H1 (cell line): ENCODE results near the gene GRIP2. TPM values are rescaled to one million over a fixed set of nuclear protein-coding genes. Genes with fewer than 3 reads are reported as not detected.
"Not testable (repeated sequence)": the region's sequence is repeated elsewhere in the genome, so short reads cannot be mapped to it uniquely, and the experiment has no call there.

Source experiments
- CTCF ChIA-PET: fragments of 300-600 bp; sonication (Branson Sonifier 250); formaldehyde crosslinking; loops from one replicate; lab custom pipeline; 2021; ENCODE audit not compliant: partially characterized antibody; lab: Charles Lee
- POLR2A ChIA-PET: fragments of 300-600 bp; sonication (Branson Sonifier 250); formaldehyde crosslinking; loops from one replicate; lab custom pipeline; 2021; ENCODE audit warnings: inconsistent platforms; ENCODE audit not compliant: partially characterized antibody; lab: Charles Lee
- DNase-seq, 2 experiments: peaks; one replicate each; pipeline versions ENCODE4 v3.0.0 to v3.0.0-alpha.2; 2010 to 2022; ENCODE audit warnings: low spot score in 2 of 2, low read depth in 1 of 2, mixed read lengths in 1 of 2
- FAIRE-seq: peaks from 2 replicates; lab custom pipeline; 2011; peaks lifted over from hg19 to GRCh38; lab: Jason Lieb, UNC
- H2AFZ ChIP-seq: 2 replicates; pipeline ENCODE4 v1.8.1; 2012; ENCODE audit warnings: low read length, inconsistent platforms
- H2AK5ac ChIP-seq: 2 replicates; pipeline ENCODE4 v1.6.1; 2013; ENCODE audit warnings: low read depth, low read length
- H2BK120ac ChIP-seq: replicated peaks from 2 replicates; pipeline ENCODE3; 2013; ENCODE audit warnings: low read depth, low read length, inconsistent platforms
- H2BK12ac ChIP-seq: 2 replicates; pipeline ENCODE4 v1.6.1; 2013; ENCODE audit warnings: low read depth, low read length
- H2BK15ac ChIP-seq: 2 replicates; pipeline ENCODE4 v1.6.1; 2013; ENCODE audit warnings: low read length
- H2BK20ac ChIP-seq: 2 replicates; pipeline ENCODE4 v1.6.1; 2013; ENCODE audit warnings: low read length
- H2BK5ac ChIP-seq: 2 replicates; pipeline ENCODE4 v1.6.1; 2013; ENCODE audit warnings: low read depth, low read length
- H3K14ac ChIP-seq: 2 replicates; pipeline ENCODE4 v1.6.1; 2013; ENCODE audit warnings: inconsistent platforms; ENCODE audit not compliant: insufficient read length
- H3K18ac ChIP-seq: 2 replicates; pipeline ENCODE4 v1.6.1; 2013; ENCODE audit warnings: low read length; ENCODE audit errors: extremely low read depth
- H3K23ac ChIP-seq: 2 replicates; pipeline ENCODE4 v1.6.1; 2013; ENCODE audit warnings: inconsistent platforms; ENCODE audit not compliant: insufficient read length
- H3K23me2 ChIP-seq: 2 replicates; pipeline ENCODE4 v1.6.1; 2013; ENCODE audit warnings: low read depth, low read length
- H3K27ac ChIP-seq: 2 replicates; pipeline ENCODE4 v1.6.1; 2011; ENCODE audit warnings: low read depth, low read length, inconsistent platforms
- H3K27me3 ChIP-seq, 4 experiments: replicated peaks in 1 of 4; 1 replicate in 1 of 4; 2 replicates in 3 of 4; pipeline versions ENCODE4 v1.6.1 to v1.8.1; 2011 to 2013; ENCODE audit warnings: low read length in 3 of 4, mild to moderate bottlenecking in 3 of 4, inconsistent platforms in 2 of 4, mixed read lengths in 2 of 4, moderate library complexity in 1 of 4; ENCODE audit not compliant: control insufficient read depth in 3 of 4, insufficient read depth in 3 of 4; ENCODE audit errors: extremely low read depth in 1 of 4
- H3K36me3 ChIP-seq, 4 experiments: 2 replicates each; pipeline versions ENCODE4 v1.6.1 to v1.8.1; 2011 to 2013; ENCODE audit warnings: mild to moderate bottlenecking in 4 of 4, low read length in 3 of 4, moderate library complexity in 2 of 4, control low read depth in 1 of 4, inconsistent platforms in 1 of 4; ENCODE audit not compliant: insufficient read depth in 4 of 4, control insufficient read depth in 2 of 4
- H3K4ac ChIP-seq: replicated peaks from 2 replicates; pipeline ENCODE3; 2013; ENCODE audit warnings: low read length, low read depth, mixed read lengths, inconsistent platforms; ENCODE audit not compliant: insufficient read length
- H3K4me1 ChIP-seq, 4 experiments: replicated peaks in 1 of 4; 1 replicate in 1 of 4; 2 replicates in 3 of 4; pipeline versions ENCODE4 v1.6.1 to v1.8.1; 2011 to 2013; ENCODE audit warnings: low read length in 3 of 4, inconsistent platforms in 2 of 4, mixed read lengths in 1 of 4; ENCODE audit not compliant: insufficient read depth in 4 of 4, control insufficient read depth in 3 of 4
- H3K4me2 ChIP-seq, 2 experiments: 2 replicates each; pipeline versions ENCODE4 v1.6.1 to v1.8.1; 2011 to 2013; ENCODE audit warnings: low read depth in 2 of 2, low read length in 2 of 2, control low read depth in 1 of 2, inconsistent platforms in 1 of 2, mild to moderate bottlenecking in 1 of 2; ENCODE audit not compliant: insufficient read depth in 1 of 2
- H3K4me3 ChIP-seq, 4 experiments: fragments of 200-600, 300-600 bp in 1 of 4; sonication (generic), shearing (Covaris generic), sonication (Bioruptor Twin) in 1 of 4; 2 replicates each; pipeline versions ENCODE4 v1.5.1 to v1.8.1; 2011 to 2016; ENCODE audit warnings: low read length in 4 of 4, low read depth in 3 of 4, control low read depth in 2 of 4, inconsistent platforms in 2 of 4, mild to moderate bottlenecking in 2 of 4, mixed read lengths in 1 of 4, moderate library complexity in 1 of 4; ENCODE audit not compliant: insufficient read depth in 2 of 4; ENCODE audit errors: extremely low read depth in 1 of 4
- H3K56ac ChIP-seq: replicated peaks from 2 replicates; pipeline ENCODE3; 2013; ENCODE audit warnings: low read depth, mild to moderate bottlenecking, mixed read lengths, low read length, inconsistent platforms; ENCODE audit not compliant: insufficient read length
- H3K79me1 ChIP-seq: 2 replicates; pipeline ENCODE4 v1.6.1; 2013; ENCODE audit warnings: low read depth, low read length, control low read depth
- H3K79me2 ChIP-seq, 2 experiments: 2 replicates each; pipeline versions ENCODE4 v1.6.1 to v1.8.1; 2012 to 2013; ENCODE audit warnings: low read length in 2 of 2, mild to moderate bottlenecking in 2 of 2, inconsistent platforms in 1 of 2; ENCODE audit not compliant: insufficient read depth in 2 of 2, control insufficient read depth in 1 of 2
- H3K9ac ChIP-seq, 4 experiments: replicated peaks in 1 of 4; 1 replicate in 1 of 4; 2 replicates in 3 of 4; pipeline versions ENCODE4 v1.6.1 to v1.8.1; 2011 to 2013; ENCODE audit warnings: low read depth in 3 of 4, low read length in 3 of 4, control low read depth in 2 of 4, mild to moderate bottlenecking in 2 of 4, moderate library complexity in 2 of 4, inconsistent platforms in 1 of 4; ENCODE audit errors: extremely low read depth in 1 of 4
- H3K9me3 ChIP-seq, 2 experiments: 2 replicates each; pipeline versions ENCODE4 v1.6.1 to v1.8.1; 2012 to 2013; ENCODE audit warnings: mild to moderate bottlenecking in 2 of 2, moderate library complexity in 2 of 2, control low read depth in 1 of 2, inconsistent platforms in 1 of 2, low read depth in 1 of 2, low read length in 1 of 2, mixed read lengths in 1 of 2; ENCODE audit not compliant: insufficient read depth in 2 of 2
- H4K20me1 ChIP-seq, 2 experiments: replicated peaks in 1 of 2; 2 replicates each; pipeline versions ENCODE3 to v1.8.1; 2011 to 2013; ENCODE audit warnings: inconsistent platforms in 2 of 2, low read length in 2 of 2, mild to moderate bottlenecking in 1 of 2; ENCODE audit not compliant: insufficient read depth in 2 of 2, control insufficient read depth in 1 of 2
- H4K5ac ChIP-seq: 2 replicates; pipeline ENCODE4 v1.6.1; 2013; ENCODE audit warnings: low read length, low read depth, mixed read lengths, inconsistent platforms; ENCODE audit not compliant: insufficient read length
- H4K8ac ChIP-seq: 2 replicates; pipeline ENCODE4 v1.8.0; 2013; ENCODE audit warnings: mild to moderate bottlenecking, moderate library complexity, low read length, inconsistent platforms; ENCODE audit not compliant: insufficient read depth; ENCODE audit errors: extremely low read depth
- H4K91ac ChIP-seq: replicated peaks from 2 replicates; pipeline ENCODE3; 2013; ENCODE audit warnings: low read length, mixed read lengths, inconsistent platforms; ENCODE audit not compliant: insufficient read length
- WGBS, 2 experiments: shearing (Covaris generic) in 1 of 2; methylation state at CpG; one replicate each; pipeline versions ENCODE4 v1.1.6 to v1.1.7; 2013 to 2015; ENCODE audit warnings: low lambda C conversion rate in 2 of 2, mixed read lengths in 2 of 2, inconsistent platforms in 1 of 2, low coverage in 1 of 2, missing lambda C conversion rate in 1 of 2; ENCODE audit not compliant: insufficient replicate concordance in 2 of 2, insufficient coverage in 1 of 2, insufficient read length in 1 of 2; ENCODE audit errors: extremely low coverage in 1 of 2, missing lambda C conversion rate in 1 of 2; 5-methylcytosine and 5-hydroxymethylcytosine counted together
- polyA plus RNA-seq, 7 experiments: library from polyadenylated mRNA; depleted of rRNA in 3 of 7; stranded (reverse) in 5 of 7; unstranded in 2 of 7; fragments of >200 nt in 5 of 7; fragments of 200-250 nt in 2 of 7; gene quantifications; 1 replicate in 5 of 7; 2 replicates in 1 of 7; 4 replicates in 1 of 7; pipeline versions ENCODE4 v1.2.1 to v1.2.3, GENCODE V29; 2011 to 2013; ENCODE audit warnings: missing spikeins in 2 of 7, mixed read lengths in 2 of 7
- total RNA-seq: library from RNA; stranded (reverse); fragmentation: NEBNext Ultra II Directional; extraction: Animal tissue kit (Norgen Biotek cat#: 25700); gene quantifications from 2 replicates; pipeline ENCODE4 v1.2.1, GENCODE V29; 2021

The GRIP2 gene
- total and polyA plus RNA-seq, 2 of the 8 experiments (the other 6 are each of a cell fraction or from before 2014, with no cell fraction given): 2.5 to 6.4 TPM

DNA sequence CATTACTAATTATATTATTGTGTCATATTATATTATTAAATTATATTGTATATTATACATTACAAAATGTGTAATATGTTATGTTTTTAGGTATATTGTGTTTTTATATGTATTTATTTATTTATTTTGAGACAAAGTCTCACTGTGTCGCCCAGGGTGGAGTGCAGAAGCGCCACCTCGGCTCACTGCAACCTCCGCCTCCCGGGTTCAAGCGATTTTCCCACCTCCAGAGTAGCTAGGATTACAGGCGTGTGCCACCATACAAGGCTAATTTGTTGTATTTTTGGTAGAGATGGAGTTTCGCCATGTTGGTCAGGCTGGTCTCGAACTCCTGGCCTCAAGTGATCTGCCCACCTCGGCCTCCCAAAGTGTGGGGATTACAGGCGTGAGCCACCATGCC is 24.6 kb downstream of the GRIP2 start:
- H2BK120ac ChIP-seq, H4K91ac ChIP-seq, H2BK12ac ChIP-seq, H3K79me1 ChIP-seq, H4K8ac ChIP-seq, H3K4ac ChIP-seq, H3K9me3 ChIP-seq, H3K36me3 ChIP-seq, H4K5ac ChIP-seq, H3K23me2 ChIP-seq, H3K18ac ChIP-seq, H3K4me3 ChIP-seq, DNase-seq, FAIRE-seq, H3K56ac ChIP-seq, H4K20me1 ChIP-seq, H2AFZ ChIP-seq, H3K27me3 ChIP-seq, H3K23ac ChIP-seq, POLR2A ChIA-PET, H2BK20ac ChIP-seq, H2AK5ac ChIP-seq, H3K9ac ChIP-seq, H3K27ac ChIP-seq, H2BK15ac ChIP-seq, H2BK5ac ChIP-seq, H3K4me1 ChIP-seq, H3K79me2 ChIP-seq, H3K14ac ChIP-seq, H3K4me2 ChIP-seq: not testable (repeated sequence)
- CTCF ChIA-PET: interaction anchor here (6.9 to 9.5 kb wide), 2 partner anchors 7 to 31 kb away, joined by 99 to 103 read pairs; no protein-coding TSS in a partner anchor
- 92% methylated on average over 11 of the region's 11 CpGs; no CpG with 5 or more reads in 1 of the 2 experiments for WGBS, 2 experiments
